ENCODE data around the gene IFT74. TPM values are rescaled to one million over a fixed set of nuclear protein-coding genes. Genes with fewer than 3 reads are reported as not detected.

Gene IFT74
- total and polyA plus RNA-seq, 10 of the 15 experiments (the other 5 are each of a cell fraction or from before 2014, with no cell fraction given), result 7.6 to 15.4 (median 12.3) TPM

- peak; percentile 91 for FAIRE-seq
Measured at GRCh38 chr9:27033815-27034403, 77.7 kb downstream of the IFT74 start.

More at GRCh38 chr9:27033815-27034403, 77.7 kb downstream of the IFT74 start:
- SMC1A ChIA-PET (ENCODE audit: uncharacterized antibody, unreplicated experiment), result interaction anchor here (0.7 kb wide), 1 partner anchor 144 kb away, joined by 3 read pairs; no protein-coding TSS in a partner anchor
- 4% methylated on average over 4 of the region's 4 CpGs for WGBS (ENCODE audit: insufficient coverage, insufficient replicate concordance, low lambda C conversion rate, missing lambda C conversion rate)
- no peaks in the 10 kb centered on the region for H3K9me3 ChIP-seq (replicated peaks; ENCODE audit: control insufficient read depth, insufficient read depth, low read length)
- no peak overlapping the region for H3K27ac ChIP-seq (ENCODE audit: control insufficient read depth, insufficient read depth)
- DNase-seq (ENCODE audit: low read depth, low spot score) (peak; percentile 13), ATAC-seq (peak; percentile 90)
- no peak overlapping the region for H2AFZ ChIP-seq (ENCODE audit: control insufficient read depth, low read depth, low read length)
- H3K4me2 ChIP-seq (ENCODE audit: control insufficient read depth, insufficient read depth), result no peak overlapping the region
- no peaks in the 10 kb centered on the region for H3K4me1 ChIP-seq (ENCODE audit: control insufficient read depth, insufficient read depth, low read length)
- no peaks in the 10 kb centered on the region for H3K27me3 ChIP-seq (replicated peaks in 1 of 2; ENCODE audit: control insufficient read depth in 2 of 2, insufficient read depth in 2 of 2, low read length in 1 of 2)
- RAD21 ChIA-PET (ENCODE audit: unreplicated experiment), result interaction anchor here (0.7 kb wide), 1 partner anchor 239 kb away, joined by 3 read pairs; no protein-coding TSS in a partner anchor
- H3K79me2 ChIP-seq (ENCODE audit: control insufficient read depth, insufficient read depth, low read length), result no peaks in the 10 kb centered on the region
- no peak overlapping the region for H3K9ac ChIP-seq (ENCODE audit: control insufficient read depth, insufficient read depth, low read length)
- CTCF ChIA-PET, result interaction anchor here (0.7 to 1.5 kb wide), 6 partner anchors 10 to 87 kb away, joined by 3 to 10 read pairs (median 6); no protein-coding TSS in a partner anchor
- TF ChIP-seq CTCF (IDR thresholded peaks at IDR 0.05 in 2 of 3, conservative IDR thresholded peaks at IDR 0.05 in 1 of 3; ENCODE audit: control insufficient read depth in 2 of 3, extremely low read depth in 1 of 3, insufficient read depth in 1 of 3, low read depth in 3 of 3, low read length in 3 of 3) (peak; percentile 67 to 77 (median 70)), RAD21 (IDR thresholded peaks at IDR 0.05; ENCODE audit: insufficient read depth, low read depth, low read length) (peak; percentile 59), SMC3 (IDR thresholded peaks at IDR 0.05; ENCODE audit: borderline replicate concordance, low read length) (peak; percentile 63; the same call in 1 of the 2 replicates), PKNOX1 (IDR thresholded peaks at IDR 0.05) (0 out of 2 replicates have a peak, but pooled peaks have one; percentile 14), MYC (IDR thresholded peaks at IDR 0.05; ENCODE audit: insufficient read depth, insufficient read length, insufficient replicate concordance, low read length, severe bottlenecking) (no peak)
- H3K36me3 ChIP-seq (ENCODE audit: control insufficient read depth in 2 of 2, insufficient read depth in 2 of 2, low read length in 1 of 2), result no peaks in the 10 kb centered on the region
- no peak overlapping the region for H3K4me3 ChIP-seq
- no TSS peak for BruUV-seq (replicated peaks)
- intact Hi-C loops (cut with micrococcal nuclease; ENCODE audit: unreplicated experiment), result no loop called here
- in situ Hi-C loops (cut with MboI), result loop anchor here (5.0 kb wide), 1 partner anchor 243 kb away; no protein-coding TSS in a partner anchor
- H4K20me1 ChIP-seq (ENCODE audit: control insufficient read depth, insufficient read depth), result no peaks in the 10 kb centered on the region
- POLR2A ChIA-PET, result interaction anchor here (0.8 kb wide), 1 partner anchor 78 kb away, joined by 8 read pairs; no protein-coding TSS in a partner anchor

Measured in GM12878 (cell line).